GOT3 (cell line): Measurements from ENCODE around the gene SHANK1.

Source experiments
- DNase-seq: peaks from one replicate; lab custom pipeline; 2025; ENCODE audit warnings: mixed read lengths; lab: John Stamatoyannopoulos, UW

SHANK1 gene

DNA sequence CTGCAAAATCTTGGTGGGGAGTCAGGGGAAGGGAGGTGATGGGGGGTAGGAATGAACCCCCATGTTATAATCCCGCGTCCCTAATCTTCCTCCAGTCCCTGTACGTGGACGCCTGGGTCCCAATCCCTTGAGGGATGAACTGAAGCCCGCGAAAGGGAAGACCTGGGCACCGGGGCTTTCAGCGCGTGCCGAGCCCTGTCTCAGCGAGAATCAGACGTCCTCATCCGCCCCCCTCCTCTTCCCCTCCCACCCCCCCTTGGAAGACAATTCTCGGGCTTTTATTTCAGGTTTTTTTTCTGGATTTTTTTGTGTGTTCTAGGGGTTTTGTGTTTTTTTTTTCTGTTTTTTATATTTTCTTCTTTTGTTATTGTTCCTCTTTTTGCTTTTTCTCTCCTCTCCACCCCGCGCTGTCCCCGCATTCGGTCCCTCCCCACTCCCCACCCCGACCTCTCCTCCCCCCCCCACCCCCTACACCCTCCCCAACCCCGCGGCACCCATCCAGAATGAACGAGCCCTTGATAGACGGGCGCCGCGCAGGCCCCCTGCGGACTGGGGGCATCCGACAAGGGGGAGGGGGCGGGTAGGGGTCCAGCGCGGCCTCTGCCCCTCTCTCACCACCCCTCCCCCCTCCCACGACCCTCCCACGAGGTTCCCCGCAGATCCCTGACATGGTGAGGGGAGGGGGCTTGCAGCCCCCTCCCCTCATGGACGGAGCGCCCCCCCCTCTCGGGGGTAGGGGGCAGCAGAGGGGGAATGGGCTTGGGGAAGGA lies 60.1 kb downstream of the SHANK1 start:
- no peak for DNase-seq

DNA sequence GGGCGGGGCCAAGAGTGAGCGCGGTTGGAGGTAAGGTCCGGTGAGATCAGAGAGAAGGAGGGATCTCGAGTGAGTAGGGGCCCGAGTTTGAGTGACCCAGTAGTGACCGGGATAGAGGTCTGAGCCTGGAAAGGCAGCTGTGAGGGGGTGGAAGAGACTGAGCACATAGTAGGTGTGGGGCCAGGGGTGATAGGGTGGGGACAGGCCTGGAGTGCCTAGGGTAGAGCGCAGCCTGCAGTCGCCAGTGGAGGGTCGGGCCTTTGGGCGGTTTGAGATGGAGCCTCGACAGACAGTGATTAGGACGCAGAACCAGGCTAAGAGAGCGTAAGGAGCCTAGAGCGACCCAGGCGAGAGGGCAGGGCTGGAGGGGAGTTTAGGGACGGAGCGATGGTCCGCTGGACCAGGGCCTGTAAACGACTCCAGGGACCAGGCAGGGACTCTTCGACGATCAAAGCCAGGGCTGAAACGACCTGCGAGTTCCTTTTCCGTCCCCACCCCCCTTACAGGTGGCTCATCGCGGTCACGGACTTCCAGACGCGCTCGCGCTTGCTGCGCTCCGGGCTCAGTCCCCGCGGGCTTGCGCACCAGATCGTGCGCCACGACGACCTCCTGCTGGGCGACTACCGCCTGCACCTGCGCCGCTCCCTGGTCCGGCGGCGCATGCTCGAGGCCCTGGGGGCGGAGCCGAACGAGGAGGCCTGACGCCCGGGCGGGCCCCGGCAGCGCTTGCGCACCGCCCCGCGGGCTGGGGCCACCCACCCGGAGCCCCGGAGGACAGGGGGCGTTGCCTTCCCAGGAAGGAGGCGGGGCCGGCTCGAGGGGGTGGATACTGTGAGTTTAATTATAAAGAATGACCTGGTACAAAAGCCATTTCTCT lies 60.9 kb downstream of the SHANK1 start:
- DNase-seq, result no peak

- peak; percentile 38 for DNase-seq
Measured at GRCh38 chr19:50657712-50658440, 61.7 kb downstream of the SHANK1 start.

GRCh38 chr19:50657222-50657669 lies 62.4 kb downstream of the SHANK1 start:
- DNase-seq, result no peak

GRCh38 chr19:50654882-50655281 lies 64.7 kb downstream of the SHANK1 start:
- DNase-seq, result no peak

DNA sequence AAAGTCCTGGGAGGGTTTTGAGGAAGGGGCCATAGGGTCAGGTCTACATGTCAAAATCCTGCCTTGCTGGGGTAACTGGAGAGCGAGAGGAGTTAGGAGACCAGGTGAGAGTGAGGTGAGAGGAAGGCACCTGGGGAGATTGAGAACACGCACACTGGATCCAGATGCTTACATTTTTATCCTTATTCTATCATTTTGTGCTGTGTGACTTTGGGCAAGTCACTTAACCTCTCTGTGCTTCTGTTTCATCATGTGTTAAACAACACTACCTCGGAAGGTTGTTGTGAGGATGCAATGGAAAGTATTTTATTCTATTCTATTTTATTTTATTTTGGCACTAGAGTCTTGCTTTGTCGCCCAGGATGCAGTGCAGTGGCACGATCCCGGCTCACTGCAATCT lies 66.9 kb downstream of the SHANK1 start:
- DNase-seq, result no peak

GRCh38 chr19:50651174-50651573 lies 68.4 kb downstream of the SHANK1 start:
- no peak for DNase-seq

DNA sequence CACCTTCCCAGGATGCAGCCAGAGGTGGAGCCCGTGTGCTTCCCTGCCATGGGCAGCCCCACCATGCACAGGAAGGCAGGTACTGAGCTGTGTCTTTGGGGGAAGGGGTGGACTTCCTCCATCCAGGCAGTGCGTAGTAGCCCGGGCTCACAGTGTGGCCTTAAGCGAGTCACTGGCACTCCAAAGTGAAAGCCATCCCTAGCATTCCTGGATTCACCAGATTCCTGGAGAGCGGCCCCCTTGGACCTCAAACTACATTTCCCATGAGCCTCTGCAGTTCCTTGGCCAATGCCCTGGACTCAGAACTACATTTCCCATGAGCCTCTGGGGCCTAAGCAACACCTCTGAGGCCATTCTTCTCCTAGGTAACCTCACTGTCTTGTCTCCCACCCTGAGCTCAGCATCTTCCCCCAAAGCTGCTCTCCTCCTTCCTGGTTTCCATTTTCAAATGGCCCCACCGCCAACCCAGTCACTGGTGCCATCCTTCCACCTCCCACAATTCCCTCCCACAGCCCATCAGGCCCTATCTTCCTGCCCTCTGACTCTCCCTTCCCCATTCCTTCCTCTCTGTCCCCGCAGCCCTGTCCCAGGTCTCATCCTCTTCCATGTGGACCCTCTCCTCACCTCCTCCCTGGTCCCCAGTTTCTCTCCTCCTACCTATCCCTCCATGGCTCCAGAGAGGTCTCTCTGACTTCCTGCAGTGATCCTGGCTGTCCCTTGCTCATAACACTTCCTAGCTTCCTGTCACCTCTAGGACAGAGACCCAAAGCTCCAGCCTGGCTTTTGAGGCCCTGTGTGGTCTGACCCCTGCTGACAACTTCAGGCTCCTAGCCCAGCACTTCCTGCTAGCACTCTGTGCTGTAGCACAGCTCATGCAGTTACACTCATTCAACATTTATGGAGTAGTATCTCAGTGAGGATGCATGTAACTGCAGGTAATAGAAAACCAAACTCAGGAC lies 69.9 kb downstream of the SHANK1 start, which contains the start of gene C19orf81:
Gene C19orf81 (plus strand): TSS at position 13 of the 959 bp plus-strand sequence. CDS start 0 bp downstream, at position 13.
- DNase-seq, result no peak

DNA sequence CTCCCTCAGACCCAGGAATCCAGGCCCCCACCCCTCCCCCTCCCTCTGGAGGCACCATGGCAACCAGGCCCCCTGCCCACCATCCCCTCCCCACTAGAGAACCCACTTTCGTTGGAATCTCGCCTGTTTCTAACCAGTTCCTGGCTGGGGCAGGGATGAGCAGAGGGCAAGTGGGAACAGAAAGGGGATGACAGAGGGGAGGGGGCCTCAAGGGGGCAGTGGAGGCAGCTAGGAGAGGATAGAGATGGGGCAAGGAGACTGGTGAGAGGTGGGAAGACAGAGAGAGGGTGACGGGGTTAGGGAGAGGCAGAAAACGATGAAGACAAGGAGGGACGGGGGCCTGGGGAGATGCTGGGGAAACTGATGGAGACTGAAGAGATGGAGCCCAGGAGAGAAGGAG lies 70.9 kb downstream of the SHANK1 start:
- DNase-seq, result no peak

GRCh38 chr19:50647879-50648615 lies 71.6 kb downstream of the SHANK1 start:
- no peak for DNase-seq

DNA sequence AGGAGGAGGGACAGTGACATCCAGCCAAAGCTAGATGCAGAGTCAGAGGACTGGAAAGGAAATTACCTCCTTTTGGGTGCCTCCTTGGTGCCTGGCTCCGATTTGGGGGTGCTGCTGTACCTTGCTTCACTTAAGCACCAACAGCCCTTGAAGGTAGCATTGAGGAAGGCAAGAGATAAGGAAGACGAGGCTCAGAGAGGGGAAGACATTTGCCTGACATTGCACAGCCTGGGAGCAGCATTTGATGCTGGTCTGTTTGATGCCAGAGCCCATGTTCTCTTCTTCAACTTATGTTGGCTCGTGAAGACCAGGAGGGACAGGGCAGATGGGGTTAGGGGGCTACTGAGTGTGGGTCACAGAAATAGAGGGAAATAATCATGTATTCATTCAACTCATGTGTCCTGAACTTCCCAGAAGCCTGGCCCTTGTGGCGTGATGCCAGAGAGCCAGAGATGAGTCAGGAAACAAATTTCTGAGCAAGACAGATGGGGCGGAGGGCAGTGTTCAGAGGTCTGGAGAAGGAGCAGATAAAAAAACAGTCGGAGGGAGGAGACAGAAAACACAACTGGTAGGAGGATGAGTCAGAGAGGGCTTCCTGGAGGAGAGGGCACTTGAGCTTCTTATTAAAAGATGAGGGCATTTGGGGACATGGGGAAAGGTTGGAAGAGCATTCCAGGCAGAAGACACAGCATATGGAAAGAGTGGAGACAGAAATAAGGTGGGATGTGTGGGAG lies 73.4 kb downstream of the SHANK1 start:
- DNase-seq, result peak; percentile 15

DNA sequence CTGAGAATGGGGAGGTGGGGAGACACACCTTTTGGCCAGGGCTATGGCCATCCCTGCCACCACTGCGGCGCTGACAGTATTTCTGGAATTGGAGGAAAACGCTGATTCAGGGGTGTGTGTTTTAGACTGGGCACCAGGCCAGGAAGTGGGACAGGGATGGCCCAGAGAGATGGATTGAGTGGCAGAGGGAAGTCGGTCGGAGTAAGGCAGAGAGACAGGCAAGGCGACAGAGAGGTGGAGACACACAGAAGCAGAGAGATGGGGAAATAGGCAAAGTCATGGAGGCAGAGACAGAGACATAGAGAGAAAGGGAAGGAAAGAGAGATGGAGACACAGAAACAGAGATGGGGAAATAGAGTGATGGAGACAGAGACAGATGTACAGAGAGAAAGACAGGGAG lies 74.5 kb downstream of the SHANK1 start:
- no peak for DNase-seq

- DNase-seq, result no peak
Measured at GRCh38 chr19:50644315-50644915, 75.2 kb downstream of the SHANK1 start.

GRCh38 chr19:50640368-50640767 lies 79.2 kb downstream of the SHANK1 start:
- DNase-seq, result no peak

GRCh38 chr19:50639121-50640112 lies 80.2 kb downstream of the SHANK1 start, which contains the start of gene SYT3:
TSS of gene SYT3 (minus strand) at chr19:50639881. CDS start at chr19:50637411, 2,470 bp downstream.
- no peak for DNase-seq

- DNase-seq, result no peak
Measured at GRCh38 chr19:50638600-50638999, 81.0 kb downstream of the SHANK1 start.

DNA sequence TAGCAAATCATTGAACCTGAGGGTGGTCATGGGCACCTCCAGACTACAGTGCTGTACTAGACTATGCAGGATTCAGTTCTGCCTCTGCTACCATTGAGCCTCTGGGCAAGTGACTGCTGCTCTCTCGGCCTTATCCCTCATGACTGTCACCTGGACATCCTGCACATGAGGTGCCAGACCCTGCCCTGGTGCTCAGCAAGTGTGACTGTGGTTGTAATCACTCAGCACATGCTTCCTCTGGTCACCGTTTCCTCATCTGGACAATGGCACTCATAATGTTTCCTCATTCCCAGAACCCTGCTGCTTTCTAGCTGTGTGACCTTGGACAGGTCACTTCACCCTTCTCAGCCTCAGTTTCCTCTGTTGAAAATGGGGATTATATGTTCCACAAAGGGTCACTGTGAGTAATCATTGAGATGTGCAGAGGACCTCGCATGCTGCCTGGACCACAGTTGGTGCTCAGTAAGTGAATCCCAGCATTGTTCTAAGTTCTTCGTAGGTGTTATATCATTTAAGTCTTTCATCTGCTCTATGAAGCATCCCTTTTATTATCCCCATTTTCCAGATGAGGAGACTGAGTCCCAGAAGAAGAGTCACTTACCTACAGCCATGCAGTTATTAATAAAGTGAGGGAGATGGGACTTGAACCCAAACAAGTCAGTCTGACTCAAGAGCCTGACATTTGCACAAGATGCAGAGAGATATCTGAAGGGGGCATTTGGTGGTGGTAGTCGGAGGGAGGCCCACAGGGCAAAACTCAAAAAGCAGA lies 83.1 kb downstream of the SHANK1 start:
- no peak for DNase-seq
